ENCODE data around the gene RYR2.

Gene RYR2

DNA sequence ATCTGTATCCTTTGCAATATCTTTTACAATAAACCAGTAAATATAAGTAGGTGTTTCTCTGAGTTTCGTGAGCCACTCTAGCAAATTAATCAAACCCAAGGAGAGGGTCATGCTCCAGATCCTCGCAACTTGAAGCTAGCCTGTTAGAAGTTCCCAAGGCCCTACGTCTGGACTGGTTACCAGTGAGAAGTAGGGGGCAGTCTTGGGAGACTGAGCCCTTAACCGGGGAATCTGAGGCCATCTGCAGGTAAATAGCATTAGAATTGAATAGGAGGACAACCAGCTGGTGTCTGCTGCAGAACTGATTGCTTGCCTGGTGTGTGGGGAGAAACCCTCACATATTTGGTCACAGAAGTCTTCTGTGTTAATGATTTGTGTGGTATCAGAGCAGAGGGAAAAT lies 190.5 kb downstream of the RYR2 start:
- H3K27ac ChIP-seq, result no peak overlapping the region
- TF ChIP-seq ZFX (IDR thresholded peaks at IDR 0.05), result no peak
- TF ChIP-seq, protein P1, sequence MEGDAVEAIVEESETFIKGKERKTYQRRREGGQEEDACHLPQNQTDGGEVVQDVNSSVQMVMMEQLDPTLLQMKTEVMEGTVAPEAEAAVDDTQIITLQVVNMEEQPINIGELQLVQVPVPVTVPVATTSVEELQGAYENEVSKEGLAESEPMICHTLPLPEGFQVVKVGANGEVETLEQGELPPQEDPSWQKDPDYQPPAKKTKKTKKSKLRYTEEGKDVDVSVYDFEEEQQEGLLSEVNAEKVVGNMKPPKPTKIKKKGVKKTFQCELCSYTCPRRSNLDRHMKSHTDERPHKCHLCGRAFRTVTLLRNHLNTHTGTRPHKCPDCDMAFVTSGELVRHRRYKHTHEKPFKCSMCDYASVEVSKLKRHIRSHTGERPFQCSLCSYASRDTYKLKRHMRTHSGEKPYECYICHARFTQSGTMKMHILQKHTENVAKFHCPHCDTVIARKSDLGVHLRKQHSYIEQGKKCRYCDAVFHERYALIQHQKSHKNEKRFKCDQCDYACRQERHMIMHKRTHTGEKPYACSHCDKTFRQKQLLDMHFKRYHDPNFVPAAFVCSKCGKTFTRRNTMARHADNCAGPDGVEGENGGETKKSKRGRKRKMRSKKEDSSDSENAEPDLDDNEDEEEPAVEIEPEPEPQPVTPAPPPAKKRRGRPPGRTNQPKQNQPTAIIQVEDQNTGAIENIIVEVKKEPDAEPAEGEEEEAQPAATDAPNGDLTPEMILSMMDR (conservative IDR thresholded peaks at IDR 0.05), result no peak

DNA sequence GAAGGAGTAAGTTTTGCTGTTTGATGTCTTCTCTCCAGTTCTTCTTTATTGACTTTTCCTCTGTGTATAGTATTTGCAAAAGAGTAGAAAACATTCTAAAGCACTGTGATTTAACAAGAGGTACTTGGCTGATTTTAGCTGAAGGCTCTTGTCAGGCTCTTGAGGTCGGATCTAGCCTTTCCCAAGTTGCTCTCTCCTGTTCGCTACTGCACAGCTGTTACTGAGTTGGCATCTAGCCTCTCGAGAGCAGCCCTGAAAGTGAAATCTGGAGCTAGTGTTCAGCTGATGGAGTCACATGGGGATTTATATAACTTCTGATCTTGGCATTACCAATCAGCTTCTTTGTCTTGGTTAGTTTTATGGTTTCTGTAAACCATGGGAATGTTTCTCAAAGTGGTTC lies 193.1 kb downstream of the RYR2 start:
- peak overlapping the region; percentile 49; the same call in 1 of the 2 replicates for H3K27ac ChIP-seq
- TF ChIP-seq, protein P1 (conservative IDR thresholded peaks at IDR 0.05), result no peak
- no peak for TF ChIP-seq ZFX (IDR thresholded peaks at IDR 0.05)

DNA sequence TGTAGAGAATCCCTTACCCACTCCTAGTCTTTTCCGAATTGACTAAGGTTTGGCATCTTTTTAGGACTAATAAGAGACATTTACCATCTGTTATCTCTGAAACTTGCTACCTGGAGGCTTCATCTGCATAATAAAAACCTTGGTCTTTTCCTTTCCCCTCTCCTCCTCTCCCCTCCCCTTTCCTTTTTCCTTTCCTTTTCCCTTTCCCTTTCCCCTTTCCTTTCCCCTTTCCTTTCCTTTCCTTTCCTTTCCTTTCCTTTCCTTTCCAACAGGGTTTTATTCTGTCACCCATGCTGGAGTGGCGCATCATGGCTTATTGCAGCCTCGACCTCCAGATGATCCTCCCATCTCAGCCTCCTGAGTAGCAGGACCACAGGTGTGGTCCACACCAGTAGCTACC lies 195.7 kb downstream of the RYR2 start:
- TF ChIP-seq ZFX (IDR thresholded peaks at IDR 0.05), result no peak
- TF ChIP-seq, protein P1 (conservative IDR thresholded peaks at IDR 0.05), result no peak
- H3K27ac ChIP-seq, result no peak overlapping the region

DNA sequence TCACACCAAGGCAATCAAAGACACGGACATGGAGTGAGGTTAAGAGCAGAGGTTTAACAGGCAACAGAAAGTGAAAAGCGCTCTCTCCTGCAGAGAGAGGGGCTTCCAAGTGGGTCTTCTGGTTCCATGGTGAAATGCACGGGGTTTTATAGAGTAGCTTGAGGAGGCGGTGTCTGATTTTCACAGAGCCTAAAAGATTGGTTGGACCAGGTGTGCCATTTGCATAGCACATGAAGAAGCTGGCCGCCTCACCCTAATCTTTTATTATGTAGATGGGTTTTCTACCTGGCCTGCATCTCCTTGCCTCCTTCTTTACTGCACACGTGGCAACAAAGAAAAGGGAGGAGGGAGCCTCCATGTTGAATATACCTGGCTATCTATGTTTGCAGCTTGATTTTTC lies 197.3 kb downstream of the RYR2 start:
- TF ChIP-seq, protein P1 (conservative IDR thresholded peaks at IDR 0.05), result no peak
- no peak for TF ChIP-seq ZFX (IDR thresholded peaks at IDR 0.05)
- H3K27ac ChIP-seq, result no peak overlapping the region

DNA sequence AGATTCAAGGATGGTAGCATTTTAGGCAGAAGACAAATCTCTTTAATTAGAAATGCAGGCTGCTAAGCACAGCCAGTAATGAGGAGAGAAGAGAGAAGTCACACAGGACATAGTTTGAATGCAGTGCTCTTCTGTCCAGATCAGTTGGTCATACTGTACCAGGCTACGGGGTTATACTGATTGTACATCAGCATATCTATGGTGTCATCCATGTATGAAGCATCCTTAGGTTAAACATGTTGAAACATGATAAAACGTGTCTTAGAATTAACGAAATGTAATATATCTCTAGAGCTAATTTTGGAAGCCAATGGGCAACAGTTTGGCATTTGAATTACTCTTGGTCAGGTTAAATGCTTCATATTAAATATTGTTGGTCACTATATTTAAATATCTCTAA lies 199.1 kb downstream of the RYR2 start:
- H3K27ac ChIP-seq, result no peak overlapping the region
- TF ChIP-seq, protein P1 (conservative IDR thresholded peaks at IDR 0.05), result no peak
- no peak for TF ChIP-seq ZFX (IDR thresholded peaks at IDR 0.05)

DNA sequence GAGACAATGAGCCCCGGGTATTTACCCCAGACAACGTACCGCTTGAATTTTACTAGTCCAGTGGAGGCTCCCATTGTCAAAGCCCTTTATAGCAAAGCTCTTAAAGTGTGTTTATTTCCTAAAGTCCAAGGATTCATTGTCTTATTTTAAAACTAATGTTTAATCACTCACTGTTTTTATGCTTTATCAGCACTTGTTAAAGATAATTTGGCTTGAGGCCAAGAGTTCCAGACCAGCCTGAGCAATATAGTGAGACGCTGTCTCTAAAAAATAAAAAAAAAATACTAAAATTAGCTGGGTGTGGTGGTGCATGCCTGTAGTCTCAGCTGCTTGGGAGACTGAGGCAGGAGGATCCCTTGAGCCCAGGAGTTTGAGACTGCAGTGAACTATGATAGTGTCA lies 202.8 kb downstream of the RYR2 start:
- no peak overlapping the region for H3K27ac ChIP-seq
- TF ChIP-seq, protein P1 (conservative IDR thresholded peaks at IDR 0.05), result no peak
- no peak for TF ChIP-seq ZFX (IDR thresholded peaks at IDR 0.05)

DNA sequence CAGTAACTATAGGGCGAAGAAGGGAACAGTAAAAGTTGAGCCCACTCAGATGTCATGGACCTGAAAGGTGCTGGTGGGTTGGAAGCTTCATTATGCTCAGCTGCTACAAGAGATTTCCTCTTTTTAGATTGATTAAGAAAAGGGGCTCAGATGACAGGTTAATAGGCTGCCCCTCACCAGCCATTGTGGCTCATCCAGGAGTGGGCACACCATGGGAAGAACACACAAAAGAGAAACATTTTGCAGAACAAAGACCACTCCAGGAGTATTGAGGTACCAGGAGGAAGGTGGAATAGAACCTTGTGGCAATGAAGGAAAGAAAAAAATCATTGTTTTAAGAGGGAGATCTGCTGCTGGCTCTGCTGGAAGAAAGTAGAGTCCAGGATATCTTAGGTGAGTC lies 205.5 kb downstream of the RYR2 start:
- no peak for TF ChIP-seq ZFX (IDR thresholded peaks at IDR 0.05)
- TF ChIP-seq, protein P1 (conservative IDR thresholded peaks at IDR 0.05), result no peak
- no peak overlapping the region for H3K27ac ChIP-seq
